GM18526 (cell line): Measurements from ENCODE around the gene PPP1CA.
A peak's percentile ranks its signal among the peaks of the same experiment; 100 is the strongest.

Experiments
- POLR2A ChIP-seq: IDR thresholded peaks from 3 replicates; pipeline ENCODE4 v1.6.1; 2011; ENCODE audit not compliant: insufficient read length; ENCODE audit errors: extremely low read depth

The PPP1CA gene

GRCh38 chr11:67437082-67437808, 35.6 kb upstream of the PPP1CA start, which contains the start of gene PTPRCAP:
TSS of gene PTPRCAP (minus strand) at chr11:67437682. CDS start at chr11:67437619, 63 bp downstream.
- peak; percentile 95 for TF ChIP-seq POLR2A

GRCh38 chr11:67436459-67437081, 34.9 kb upstream of the PPP1CA start:
- peak; percentile 55 for TF ChIP-seq POLR2A

GRCh38 chr11:67435727-67436458, 34.2 kb upstream of the PPP1CA start:
- no peak for TF ChIP-seq POLR2A

- TF ChIP-seq POLR2A, result no peak
These were observed 33.5 kb upstream of the PPP1CA start for GRCh38 chr11:67435031-67435726.

- peak; percentile 51 for TF ChIP-seq POLR2A
These were observed 32.8 kb upstream of the PPP1CA start for GRCh38 chr11:67434395-67434881.

- peak; percentile 23 for TF ChIP-seq POLR2A
These were observed 32.1 kb upstream of the PPP1CA start for GRCh38 chr11:67433536-67434394.

- TF ChIP-seq POLR2A, result no peak
These were observed 31.1 kb upstream of the PPP1CA start for GRCh38 chr11:67432655-67433349.

- no peak for TF ChIP-seq POLR2A
These were observed 29.9 kb upstream of the PPP1CA start for GRCh38 chr11:67431346-67432249.

- TF ChIP-seq POLR2A, result no peak
These were observed 28.1 kb upstream of the PPP1CA start for GRCh38 chr11:67429722-67430121.

- TF ChIP-seq POLR2A, result no peak
These were observed 27.5 kb upstream of the PPP1CA start for GRCh38 chr11:67429038-67429668.

- peak; percentile 88 for TF ChIP-seq POLR2A
These were observed 26.7 kb upstream of the PPP1CA start, which contains the start of gene RPS6KB2 for GRCh38 chr11:67428052-67429001. TSS of gene RPS6KB2 (plus strand) at chr11:67428494. CDS start at chr11:67428546, 52 bp downstream.
